Panc1 (cell line): ENCODE results near the gene IFNA1.

Source experiments
- CTCF ChIP-seq: fragments of 450-650 bp; IDR thresholded peaks from 2 replicates; pipeline ENCODE4 v1.5.1; 2017; ENCODE audit warnings: mild to moderate bottlenecking
- POLR2AphosphoS5 ChIP-seq: IDR thresholded peaks from 2 replicates; pipeline ENCODE4 v1.6.1; 2012; ENCODE audit warnings: mild to moderate bottlenecking, low read depth, low read length, moderate library complexity
- REST ChIP-seq, 2 experiments: IDR thresholded peaks; 2 replicates each; pipeline ENCODE4 v1.6.1; 2011 to 2012; ENCODE audit warnings: low read depth in 2 of 2, control low read depth in 1 of 2, low read length in 1 of 2, mild to moderate bottlenecking in 1 of 2, moderate library complexity in 1 of 2; ENCODE audit not compliant: insufficient read depth in 1 of 2
- SIN3A ChIP-seq: IDR thresholded peaks from 2 replicates; pipeline ENCODE4 v1.6.1; 2012; ENCODE audit warnings: low read depth, mild to moderate bottlenecking, low read length, moderate library complexity, borderline replicate concordance; ENCODE audit not compliant: insufficient read depth
- TCF7L2 ChIP-seq: IDR thresholded peaks from 2 replicates; pipeline ENCODE4 v1.6.1; 2011; ENCODE audit warnings: mild to moderate bottlenecking, low read depth, low read length, inconsistent platforms

- TF ChIP-seq SIN3A, result no peak
- no peak for TF ChIP-seq CTCF
- no peak for TF ChIP-seq REST (IDR thresholded peaks at IDR 0.05; ENCODE audit: insufficient read depth in 1 of 2, low read depth in 2 of 2, low read length in 1 of 2)
- TF ChIP-seq POLR2AphosphoS5, result no peak
- TF ChIP-seq TCF7L2, result no peak
Observed at GRCh38 chr9:21413624-21414023, 26.6 kb upstream of the IFNA1 start.
